Breast epithelium (tissue), 4 donors: Measurements from ENCODE around the gene THRA. TPM values are rescaled to one million over a fixed set of nuclear protein-coding genes. Genes with fewer than 3 reads are reported as not detected.

ENCODE experiments used
- DNase-seq, 2 donors: peaks; one replicate each; pipeline ENCODE4 v3.0.0-alpha.2; 2019; ENCODE audit warnings: low spot score in 2 of 2
- H3K27ac ChIP-seq, 2 donors: fragments of 200-600 bp; sonication (generic) in 1 of 2; one replicate each; pipeline ENCODE4 v1.5.1; 2016 to 2019; ENCODE audit warnings: mild to moderate bottlenecking in 1 of 2
- H3K27me3 ChIP-seq, 2 donors: fragments of 200-600 bp; sonication (generic) in 1 of 2; one replicate each; pipeline versions ENCODE4 v1.5.1 to v1.6.0; 2017 to 2019; ENCODE audit warnings: control low read depth in 1 of 2, mild to moderate bottlenecking in 1 of 2
- H3K36me3 ChIP-seq: fragments of 200-600 bp; one replicate; pipeline ENCODE4 v1.5.1; 2019
- H3K4me1 ChIP-seq, 2 donors: fragments of 200-600 bp; sonication (generic); one replicate each; pipeline ENCODE4 v1.5.1; 2016 to 2019; ENCODE audit warnings: control low read depth in 1 of 2
- H3K4me3 ChIP-seq, 3 donors: fragments of 200-600 bp; sonication (generic); 1 replicate in 2 of 3; 2 replicates in 1 of 3; pipeline ENCODE4 v1.5.1; 2016 to 2019; ENCODE audit warnings: mild to moderate bottlenecking in 3 of 3, moderate library complexity in 2 of 3
- H3K9me3 ChIP-seq, 2 donors: fragments of 200-600 bp; sonication (generic) in 1 of 2; one replicate each; pipeline ENCODE4 v1.5.1; 2016 to 2019; ENCODE audit warnings: control low read depth in 1 of 2
- POLR2A ChIP-seq: fragments of 450-650 bp; IDR thresholded peaks from one replicate; pipeline ENCODE4 v1.6.1; 2016; ENCODE audit warnings: antibody characterized with exemption, mild to moderate bottlenecking, moderate library complexity
- POLR2AphosphoS5 ChIP-seq, 3 donors: sonication (generic); formaldehyde crosslinking; IDR thresholded peaks; one replicate each; pipeline ENCODE4 v1.6.1; 2017; ENCODE audit warnings: antibody characterized with exemption in 3 of 3
- intact Hi-C: fragments of 100-400 bp; cut with DNase I; formaldehyde crosslinking; loops from one replicate; pipeline ENCODE4 v1.15.1; 2023; ENCODE audit warnings: low total_unique reads
- total RNA-seq, 3 donors: library from RNA; depleted of rRNA; stranded (reverse); fragments of >200 nt; gene quantifications; one replicate each; pipeline ENCODE4 v1.1.0, GENCODE V29; 2016
- TF ChIP-seq, protein P1 (sequence below), 3 donors: fragments of 450-650 bp; IDR thresholded peaks; one replicate each; pipeline ENCODE4 v1.5.1; 2016 to 2017; ENCODE audit warnings: antibody characterized with exemption in 3 of 3, mild to moderate bottlenecking in 3 of 3, moderate library complexity in 3 of 3

The THRA gene
- total RNA-seq, 3 donors from 2014 or later = 41.6 to 61.0 (median 48.1) TPM

DNA sequence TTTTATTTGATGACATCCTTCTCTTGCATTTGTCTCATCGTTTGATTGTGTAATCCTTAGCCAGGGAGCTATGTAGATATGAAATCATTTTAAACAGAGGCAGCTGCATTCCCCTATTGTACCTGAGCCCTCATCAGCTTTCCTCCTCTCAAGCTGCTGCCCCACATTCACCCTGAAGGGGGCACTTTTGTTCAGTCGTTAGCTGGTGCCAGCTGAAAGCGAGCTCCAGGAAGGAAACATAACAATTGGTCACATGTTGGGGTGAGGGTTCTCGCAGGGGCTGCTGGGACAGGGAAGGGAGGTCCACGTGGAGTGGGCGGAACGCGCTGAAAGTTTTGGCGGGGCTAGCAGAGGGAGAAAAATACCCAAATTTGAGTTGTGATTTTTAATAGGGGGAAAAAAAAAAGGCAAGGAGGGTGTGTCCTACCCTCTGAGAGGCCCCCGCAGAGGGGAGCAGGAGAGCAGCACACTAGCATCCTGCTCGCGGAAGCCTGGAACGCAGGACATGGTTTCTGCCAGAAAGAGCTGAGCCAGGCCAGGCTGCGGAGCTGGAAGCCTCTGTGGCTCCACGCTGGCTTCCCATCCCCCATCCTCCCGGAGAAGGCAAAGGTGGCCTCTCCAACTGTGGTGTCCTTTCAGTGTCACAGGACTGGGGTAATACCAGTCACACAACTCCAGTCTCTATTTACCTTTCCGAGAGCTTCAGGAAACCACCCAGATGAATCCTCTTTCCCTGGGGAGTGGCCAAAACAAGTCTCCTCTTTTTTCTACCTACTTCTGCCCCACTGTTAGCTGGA is 50.5 kb downstream of the THRA start:
- Histone ChIP-seq H3K27me3 (no peaks in the 10 kb centered on the region), H3K4me3 (peak overlapping the region; percentile 39 to 63 (median 50)), H3K4me1 (peaks cover 0 to 51% of the 10 kb centered on the region in 2 donors), H3K27ac (peak overlapping the region; percentile 98 to 99), H3K36me3 (no peaks in the 10 kb centered on the region), H3K9me3 (no peaks in the 10 kb centered on the region)
- DNase-seq = peak; percentile 93 to 95
- intact Hi-C loops = loop anchor here (10.0 kb wide), 1 partner anchor 49 kb away; the partner anchor contains the start of gene THRA
- TF ChIP-seq POLR2A (no peak), POLR2AphosphoS5 (IDR thresholded peaks at IDR 0.05) (peak; percentile 80 to 91 (median 86))
- TF ChIP-seq, protein P1, sequence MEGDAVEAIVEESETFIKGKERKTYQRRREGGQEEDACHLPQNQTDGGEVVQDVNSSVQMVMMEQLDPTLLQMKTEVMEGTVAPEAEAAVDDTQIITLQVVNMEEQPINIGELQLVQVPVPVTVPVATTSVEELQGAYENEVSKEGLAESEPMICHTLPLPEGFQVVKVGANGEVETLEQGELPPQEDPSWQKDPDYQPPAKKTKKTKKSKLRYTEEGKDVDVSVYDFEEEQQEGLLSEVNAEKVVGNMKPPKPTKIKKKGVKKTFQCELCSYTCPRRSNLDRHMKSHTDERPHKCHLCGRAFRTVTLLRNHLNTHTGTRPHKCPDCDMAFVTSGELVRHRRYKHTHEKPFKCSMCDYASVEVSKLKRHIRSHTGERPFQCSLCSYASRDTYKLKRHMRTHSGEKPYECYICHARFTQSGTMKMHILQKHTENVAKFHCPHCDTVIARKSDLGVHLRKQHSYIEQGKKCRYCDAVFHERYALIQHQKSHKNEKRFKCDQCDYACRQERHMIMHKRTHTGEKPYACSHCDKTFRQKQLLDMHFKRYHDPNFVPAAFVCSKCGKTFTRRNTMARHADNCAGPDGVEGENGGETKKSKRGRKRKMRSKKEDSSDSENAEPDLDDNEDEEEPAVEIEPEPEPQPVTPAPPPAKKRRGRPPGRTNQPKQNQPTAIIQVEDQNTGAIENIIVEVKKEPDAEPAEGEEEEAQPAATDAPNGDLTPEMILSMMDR (IDR thresholded peaks at IDR 0.05) = peak; percentile 95 to 98 (median 96)

DNA sequence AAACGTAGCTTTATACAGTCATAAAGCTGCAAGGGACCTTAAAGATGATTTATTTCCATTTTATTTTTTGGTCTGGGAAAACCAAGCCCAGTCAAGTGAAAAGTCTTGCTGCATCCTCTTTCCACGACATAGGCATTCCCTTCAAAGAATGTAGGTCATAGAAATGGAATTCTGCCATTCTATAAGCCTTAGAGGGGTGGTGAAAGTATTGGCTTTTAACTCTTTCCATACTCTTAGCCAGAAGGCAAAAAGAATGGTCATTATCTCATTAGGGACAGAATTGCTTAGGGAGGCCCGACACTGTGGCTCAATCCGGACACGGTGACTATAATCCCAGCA is 51.1 kb downstream of the THRA start:
- no peak for TF ChIP-seq POLR2A
- TF ChIP-seq, protein P1 (IDR thresholded peaks at IDR 0.05) = no peak
- no peak for TF ChIP-seq POLR2AphosphoS5 (IDR thresholded peaks at IDR 0.05)
- intact Hi-C loops = loop anchor here (10.0 kb wide), 1 partner anchor 49 kb away; the partner anchor contains the start of gene THRA
- Histone ChIP-seq H3K9me3 (no peaks in the 10 kb centered on the region), H3K27ac (peak overlapping the region; percentile 98 to 99), H3K4me3 (peak overlapping the region; percentile 39 to 63 (median 50)), H3K36me3 (no peaks in the 10 kb centered on the region), H3K4me1 (peaks cover 0 to 45% of the 10 kb centered on the region in 2 donors), H3K27me3 (no peaks in the 10 kb centered on the region)
- DNase-seq = no peak

DNA sequence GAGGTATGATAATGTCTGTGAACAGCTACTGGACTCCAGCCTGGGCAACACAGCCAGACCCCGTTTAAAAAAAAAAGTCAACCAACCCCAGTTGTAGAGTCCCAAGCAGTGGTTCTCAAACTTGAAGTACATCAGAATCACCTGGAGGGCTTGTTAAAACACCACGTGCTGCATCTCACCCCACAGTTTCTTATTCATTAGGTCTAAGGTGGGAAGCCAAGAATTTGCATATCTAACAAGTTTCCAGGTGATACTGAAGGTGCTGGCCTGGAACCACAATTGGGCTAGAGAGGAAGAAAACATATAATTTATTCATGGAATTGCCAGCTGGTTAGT is 52.3 kb downstream of the THRA start:
- TF ChIP-seq, protein P1 (IDR thresholded peaks at IDR 0.05) = no peak
- TF ChIP-seq POLR2AphosphoS5 (IDR thresholded peaks at IDR 0.05) (no peak), POLR2A (no peak)
- intact Hi-C loops = loop anchor here (10.0 kb wide), 1 partner anchor 50 kb away; the partner anchor contains the start of gene THRA
- peaks cover 0 to 36% of the 10 kb centered on the region in 2 donors for H3K4me1 ChIP-seq

DNA sequence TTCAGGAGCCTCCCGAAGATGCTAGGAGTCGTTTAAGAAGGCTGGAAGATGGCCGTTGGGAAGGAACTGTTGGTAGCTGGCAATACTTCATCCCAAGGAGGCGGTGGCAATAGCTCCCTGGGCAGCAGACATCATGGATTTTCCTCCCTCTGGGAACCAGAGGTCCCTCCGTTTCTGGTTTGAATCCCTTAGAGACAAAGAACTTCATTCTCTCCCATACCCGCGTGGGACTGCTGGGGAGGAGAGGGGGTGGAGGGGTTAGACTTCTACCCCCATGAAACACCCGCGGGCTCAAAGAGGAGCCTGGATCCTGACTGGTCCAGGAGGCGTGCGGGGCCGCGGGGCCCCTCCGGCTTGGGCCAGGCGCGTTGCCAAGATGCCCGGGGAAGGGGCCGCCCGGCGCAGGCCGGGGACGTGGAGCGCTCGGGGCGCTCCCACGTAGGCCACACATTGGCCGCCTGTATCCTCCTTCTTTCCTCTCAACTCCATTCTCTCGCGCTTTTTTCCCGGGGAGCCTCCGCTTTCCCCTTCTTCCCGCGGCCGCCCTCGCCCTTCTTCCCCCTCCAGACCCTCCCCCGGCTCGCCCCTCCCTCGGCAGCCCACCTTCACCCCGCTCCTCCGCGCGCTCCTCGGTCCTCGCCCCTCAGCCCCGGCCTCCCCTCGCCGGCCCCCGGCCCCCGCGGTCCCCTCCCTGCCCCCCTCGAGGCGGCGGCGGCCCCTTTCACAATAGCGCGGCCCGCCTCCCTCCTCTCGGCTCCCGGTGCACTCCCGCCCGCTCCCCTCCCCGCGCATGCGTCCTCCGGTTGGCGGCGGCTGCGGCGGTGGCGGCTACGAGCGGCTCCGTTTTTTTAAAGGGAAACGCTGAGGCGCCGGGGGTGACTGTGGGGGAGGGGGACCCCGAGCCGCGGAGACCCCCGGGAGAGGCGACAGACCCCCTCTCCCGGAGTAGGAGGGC is 58.7 kb downstream of the THRA start, which contains the start of gene MSL1:
Gene MSL1 (plus strand): TSS at position 791 of the 955 bp plus-strand sequence. CDS start 642 bp downstream, outside the sequence.
- peak; percentile 69 to 89 (median 74) for TF ChIP-seq POLR2AphosphoS5 (IDR thresholded peaks at IDR 0.05)
- TF ChIP-seq, protein P1 (IDR thresholded peaks at IDR 0.05) = no peak
- Histone ChIP-seq H3K4me3 (peak within 1 kb of the TSS; percentile 81 to 100 (median 85)), H3K4me1 (peaks cover 0 to 9% of the 10 kb centered on the region in 2 donors), H3K27ac (peak within 1 kb of the TSS; percentile 95 to 100), H3K9me3 (no peaks in the 10 kb centered on the region), H3K27me3 (no peaks in the 10 kb centered on the region), H3K36me3 (no peaks in the 10 kb centered on the region)
- intact Hi-C loops = no loop called here
- DNase-seq = peak; percentile 88 to 90

More for the DNA sequence above, 52.3 kb downstream of the THRA start:
- no peaks in the 10 kb centered on the region for H3K9me3 ChIP-seq
- H3K27me3 ChIP-seq = no peaks in the 10 kb centered on the region
- no peaks in the 10 kb centered on the region for H3K36me3 ChIP-seq
- peak in 1 of 2 donors; percentile 19 for DNase-seq
- no peak overlapping the region for H3K4me3 ChIP-seq
- peak overlapping the region; percentile 98 to 99 for H3K27ac ChIP-seq
